HepG2 (cell line): ENCODE results near the gene ZFP36L2. TPM values are rescaled to one million over a fixed set of nuclear protein-coding genes. Genes with fewer than 3 reads are reported as not detected.

Source experiments
- ATF7-NPFF ChIP-seq: sonication (generic); formaldehyde crosslinking; IDR thresholded peaks from 2 replicates; pipeline ENCODE4 v1.8.1; 2023; ENCODE audit warnings: mild to moderate bottlenecking, low read depth, missing genetic modification reagents, moderate library complexity
- FOSL1 ChIP-seq: sonication (generic); formaldehyde crosslinking; IDR thresholded peaks from 2 replicates; pipeline ENCODE4 v1.9.0; 2021; ENCODE audit warnings: missing genetic modification reagents, borderline replicate concordance
- HIC2 ChIP-seq: sonication (generic); formaldehyde crosslinking; IDR thresholded peaks from 2 replicates; pipeline ENCODE4 v1.9.0; 2022; ENCODE audit warnings: low read depth, missing genetic modification reagents
- KLF16 ChIP-seq, 2 experiments: sonication (generic) in 1 of 2; formaldehyde crosslinking in 1 of 2; IDR thresholded peaks; 2 replicates each; pipeline versions ENCODE4 v1.6.1 to v1.8.0; 2016 to 2023; ENCODE audit warnings: missing genetic modification reagents in 2 of 2, missing compliant biosample characterization in 1 of 2
- MIXL1 ChIP-seq: IDR thresholded peaks from 2 replicates; pipeline ENCODE4 v1.6.1; 2016
- NCOR1 ChIP-seq: fragments of 200-600 bp; sonication (generic); IDR thresholded peaks from 2 replicates; pipeline ENCODE4 v1.7.0; 2017; ENCODE audit warnings: antibody characterized with exemption, low read length, borderline replicate concordance
- NFYB ChIP-seq: sonication (generic); formaldehyde crosslinking; IDR thresholded peaks from 2 replicates; pipeline ENCODE4 v1.4.0; 2020; ENCODE audit warnings: missing genetic modification reagents
- RBM39 ChIP-seq: fragments of 200-400 bp; formaldehyde crosslinking; IDR thresholded peaks from one replicate; pipeline ENCODE4 v1.6.1; 2018; ENCODE audit warnings: antibody characterized with exemption, mild to moderate bottlenecking, low read depth, low read length; ENCODE audit not compliant: poor library complexity, severe bottlenecking
- SIN3A ChIP-seq: IDR thresholded peaks from 2 replicates; pipeline ENCODE4 v1.6.1; 2011; ENCODE audit warnings: low read depth, mild to moderate bottlenecking, control low read depth, low read length, borderline replicate concordance
- SP140L ChIP-seq: sonication (generic); formaldehyde crosslinking; IDR thresholded peaks from 2 replicates; pipeline ENCODE4 v1.4.0; 2020; ENCODE audit warnings: missing genetic modification reagents, borderline replicate concordance
- TCF12 ChIP-seq, 2 experiments: fragments of 450-650 bp in 1 of 2; sonication (generic) in 1 of 2; formaldehyde crosslinking in 1 of 2; IDR thresholded peaks; 2 replicates each; pipeline versions ENCODE4 v1.6.1 to v1.8.0; 2017 to 2022; ENCODE audit warnings: antibody characterized with exemption in 1 of 2, mild to moderate bottlenecking in 1 of 2, missing genetic modification reagents in 1 of 2, moderate library complexity in 1 of 2
- YEATS2 ChIP-seq: sonication (generic); formaldehyde crosslinking; IDR thresholded peaks from 2 replicates; pipeline ENCODE4 v1.4.0; 2020; ENCODE audit warnings: missing genetic modification reagents, borderline replicate concordance
- ZFP82 ChIP-seq: sonication (generic); formaldehyde crosslinking; IDR thresholded peaks from 2 replicates; pipeline ENCODE4 v1.5.1; 2020; ENCODE audit warnings: mild to moderate bottlenecking, missing genetic modification reagents, borderline replicate concordance
- ZNF12 ChIP-seq: sonication (generic); formaldehyde crosslinking; IDR thresholded peaks from 2 replicates; pipeline ENCODE4 v1.5.0; 2020; ENCODE audit warnings: missing genetic modification reagents
- ZNF292 ChIP-seq: sonication (generic); formaldehyde crosslinking; IDR thresholded peaks from 2 replicates; pipeline ENCODE4 v1.8.1; 2022; ENCODE audit warnings: mild to moderate bottlenecking, low read depth, missing genetic modification reagents, borderline replicate concordance
- ZNF350 ChIP-seq: sonication (generic); formaldehyde crosslinking; IDR thresholded peaks from 2 replicates; pipeline ENCODE4 v1.4.0; 2020; ENCODE audit warnings: mild to moderate bottlenecking, low read depth, missing genetic modification reagents, borderline replicate concordance
- ZNF574 ChIP-seq: sonication (generic); formaldehyde crosslinking; IDR thresholded peaks from 2 replicates; pipeline ENCODE4 v1.4.0; 2020; ENCODE audit warnings: missing genetic modification reagents
- ZSCAN25 ChIP-seq: sonication (generic); formaldehyde crosslinking; IDR thresholded peaks from 2 replicates; pipeline ENCODE4 v1.8.0; 2022; ENCODE audit warnings: mild to moderate bottlenecking, missing genetic modification reagents
- polyA plus RNA-seq, 8 experiments: library from polyadenylated mRNA; depleted of rRNA in 3 of 8; stranded (reverse) in 7 of 8; unstranded in 1 of 8; fragments of >200 nt; fragmentation: Illumina TruSeq in 4 of 8; extraction: Trizol in 4 of 8; gene quantifications; 2 replicates each; pipeline versions ENCODE4 v1.2.1 to v1.2.3, GENCODE V29; 2011 to 2016; ENCODE audit warnings: low read depth in 4 of 8, missing spikeins in 1 of 8, mixed read lengths in 1 of 8; ENCODE audit not compliant: insufficient read depth in 1 of 8
- total RNA-seq, 5 experiments: library from RNA; depleted of rRNA; stranded (reverse); fragments of >200 nt; fragmentation: Illumina TruSeq; extraction: Trizol; gene quantifications; 2 replicates each; pipeline ENCODE4 v1.2.3, GENCODE V29; 2016; ENCODE audit warnings: low read depth in 1 of 5
- TF ChIP-seq, protein P1 (sequence below): IDR thresholded peaks from 2 replicates; pipeline ENCODE4 v1.4.0; 2020; ENCODE audit warnings: mild to moderate bottlenecking, missing genetic modification reagents

ZFP36L2 gene
- total and polyA plus RNA-seq, 2 of the 13 experiments (the other 11 are each of a cell fraction or from before 2014, with no cell fraction given): 11.2 to 21.8 TPM

DNA sequence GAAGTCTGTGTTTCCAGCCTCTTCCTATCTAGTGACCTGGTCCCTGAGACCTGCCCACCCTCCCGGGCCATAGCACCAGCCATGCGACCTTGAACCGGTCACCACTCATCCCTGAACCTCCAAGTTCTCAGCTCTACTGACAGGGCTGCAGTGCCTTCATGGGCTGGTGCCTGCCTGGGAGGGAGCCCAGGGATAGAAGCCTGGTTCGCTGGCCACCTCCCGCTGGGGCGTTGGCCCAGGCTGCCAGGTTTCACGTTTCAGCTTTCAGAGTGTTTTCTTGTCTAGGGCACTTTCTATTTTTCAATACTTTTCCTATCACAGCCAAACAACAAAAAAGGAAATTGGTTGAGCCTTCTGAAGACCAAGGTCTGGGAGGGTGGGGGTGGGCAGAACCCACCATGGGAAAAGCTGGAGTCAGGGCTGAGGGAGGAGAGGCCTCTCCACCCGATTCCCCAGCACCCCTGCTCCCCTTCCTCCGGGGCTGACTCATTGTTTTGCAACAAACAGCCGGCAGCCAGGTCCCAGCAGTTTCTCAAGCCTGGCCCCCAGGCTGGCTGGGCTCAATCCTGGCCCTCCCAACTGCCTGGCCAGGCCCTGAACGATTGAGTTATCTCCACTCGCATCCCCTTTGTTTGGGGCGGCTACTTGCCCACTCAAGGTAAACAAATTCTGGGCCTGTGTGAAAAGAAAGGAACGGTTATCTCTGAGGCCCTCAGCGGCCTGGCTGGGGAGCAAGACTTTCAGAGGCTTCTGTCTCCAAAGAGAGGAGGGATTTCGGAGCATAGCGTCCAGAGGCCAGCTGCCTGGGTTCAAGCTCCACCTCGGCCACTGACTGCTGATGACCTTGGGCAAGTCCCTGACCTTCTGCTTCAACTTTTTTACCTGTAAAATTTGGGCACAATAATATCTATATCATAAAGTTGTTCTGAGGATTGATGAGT is 47.5 kb downstream of the ZFP36L2 start (continued):
- peak; percentile 24; the same call in 1 of the 2 replicates for TF ChIP-seq NFYB (CRISPR knock-in tag)
- 0 out of 2 replicates have a peak, but pooled peaks have one; percentile 1 for TF ChIP-seq YEATS2 (CRISPR knock-in tag)
- TF ChIP-seq TCF12 (IDR thresholded peaks at IDR 0.05): no peak
- TF ChIP-seq TCF12 (CRISPR knock-in tag; IDR thresholded peaks at IDR 0.05): peak; percentile 86
- TF ChIP-seq ZSCAN25 (CRISPR knock-in tag): peak; percentile 100
- TF ChIP-seq ZNF12 (CRISPR knock-in tag): peak; percentile 53; the same call in 1 of the 2 replicates
- TF ChIP-seq KLF16 (CRISPR knock-in tag; IDR thresholded peaks at IDR 0.05): peak in 1 of 2 experiments; percentile 89; a peak in 2 of 4 replicates
- peak; percentile 68; the same call in 1 of the 2 replicates for TF ChIP-seq ZNF574
- 0 out of 2 replicates have a peak, but pooled peaks have one; percentile 3 for TF ChIP-seq ZFP82 (CRISPR knock-in tag)
- TF ChIP-seq HIC2: peak; percentile 76
- peak; percentile 54 for TF ChIP-seq RBM39
- TF ChIP-seq, protein P1, sequence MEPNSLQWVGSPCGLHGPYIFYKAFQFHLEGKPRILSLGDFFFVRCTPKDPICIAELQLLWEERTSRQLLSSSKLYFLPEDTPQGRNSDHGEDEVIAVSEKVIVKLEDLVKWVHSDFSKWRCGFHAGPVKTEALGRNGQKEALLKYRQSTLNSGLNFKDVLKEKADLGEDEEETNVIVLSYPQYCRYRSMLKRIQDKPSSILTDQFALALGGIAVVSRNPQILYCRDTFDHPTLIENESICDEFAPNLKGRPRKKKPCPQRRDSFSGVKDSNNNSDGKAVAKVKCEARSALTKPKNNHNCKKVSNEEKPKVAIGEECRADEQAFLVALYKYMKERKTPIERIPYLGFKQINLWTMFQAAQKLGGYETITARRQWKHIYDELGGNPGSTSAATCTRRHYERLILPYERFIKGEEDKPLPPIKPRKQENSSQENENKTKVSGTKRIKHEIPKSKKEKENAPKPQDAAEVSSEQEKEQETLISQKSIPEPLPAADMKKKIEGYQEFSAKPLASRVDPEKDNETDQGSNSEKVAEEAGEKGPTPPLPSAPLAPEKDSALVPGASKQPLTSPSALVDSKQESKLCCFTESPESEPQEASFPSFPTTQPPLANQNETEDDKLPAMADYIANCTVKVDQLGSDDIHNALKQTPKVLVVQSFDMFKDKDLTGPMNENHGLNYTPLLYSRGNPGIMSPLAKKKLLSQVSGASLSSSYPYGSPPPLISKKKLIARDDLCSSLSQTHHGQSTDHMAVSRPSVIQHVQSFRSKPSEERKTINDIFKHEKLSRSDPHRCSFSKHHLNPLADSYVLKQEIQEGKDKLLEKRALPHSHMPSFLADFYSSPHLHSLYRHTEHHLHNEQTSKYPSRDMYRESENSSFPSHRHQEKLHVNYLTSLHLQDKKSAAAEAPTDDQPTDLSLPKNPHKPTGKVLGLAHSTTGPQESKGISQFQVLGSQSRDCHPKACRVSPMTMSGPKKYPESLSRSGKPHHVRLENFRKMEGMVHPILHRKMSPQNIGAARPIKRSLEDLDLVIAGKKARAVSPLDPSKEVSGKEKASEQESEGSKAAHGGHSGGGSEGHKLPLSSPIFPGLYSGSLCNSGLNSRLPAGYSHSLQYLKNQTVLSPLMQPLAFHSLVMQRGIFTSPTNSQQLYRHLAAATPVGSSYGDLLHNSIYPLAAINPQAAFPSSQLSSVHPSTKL: peak; percentile 54
- TF ChIP-seq ZNF350 (CRISPR knock-in tag): peak; percentile 89
- TF ChIP-seq ATF7-NPFF (CRISPR knock-in tag): peak; percentile 39; the same call in 1 of the 2 replicates
- TF ChIP-seq FOSL1 (CRISPR knock-in tag): peak; percentile 90
- TF ChIP-seq MIXL1 (CRISPR knock-in tag): no peak
- 0 out of 2 replicates have a peak, but pooled peaks have one; percentile 34 for TF ChIP-seq SIN3A
- no peak for TF ChIP-seq SP140L (CRISPR knock-in tag)
- TF ChIP-seq NCOR1: peak; percentile 65; the same call in 1 of the 2 replicates
- peak; percentile 95 for TF ChIP-seq ZNF292
